Hepatocyte (in vitro differentiated cells): ENCODE measurements around the gene RBM47. TPM values are rescaled to one million over a fixed set of nuclear protein-coding genes. Genes with fewer than 3 reads are reported as not detected.

ENCODE experiments used
- DNase-seq: peaks from one replicate; pipeline ENCODE4 v3.0.0-alpha.2; 2016; ENCODE audit warnings: low spot score
- H2AFZ ChIP-seq: fragments of 200-600 bp; sonication (generic); 2 replicates; pipeline ENCODE4 v1.6.0; 2016; ENCODE audit warnings: antibody characterized with exemption, mild to moderate bottlenecking
- H3K27ac ChIP-seq: fragments of 200-600 bp; sonication (generic); 2 replicates; pipeline ENCODE4 v1.5.1; 2016; ENCODE audit warnings: mild to moderate bottlenecking
- H3K27me3 ChIP-seq: fragments of 200-600 bp; sonication (generic); 2 replicates; pipeline ENCODE4 v1.6.1; 2016
- H3K36me3 ChIP-seq: fragments of 200-600 bp; sonication (generic); replicated peaks from 2 replicates; pipeline ENCODE4 v1.5.1; 2016; ENCODE audit warnings: low read depth; ENCODE audit not compliant: insufficient read depth
- H3K4me1 ChIP-seq: fragments of 200-600 bp; sonication (generic); 2 replicates; pipeline ENCODE4 v1.5.1; 2016; ENCODE audit warnings: mild to moderate bottlenecking, moderate library complexity; ENCODE audit not compliant: insufficient read depth
- H3K4me2 ChIP-seq: fragments of 200-600 bp; sonication (generic); 2 replicates; pipeline ENCODE4 v1.6.0; 2016
- H3K4me3 ChIP-seq: fragments of 200-600 bp; sonication (generic); 2 replicates; pipeline ENCODE4 v1.5.1; 2016; ENCODE audit warnings: mild to moderate bottlenecking
- H3K79me2 ChIP-seq: fragments of 200-600 bp; sonication (generic); 2 replicates; pipeline ENCODE4 v1.6.0; 2017; ENCODE audit warnings: mild to moderate bottlenecking
- H3K9me2 ChIP-seq: fragments of 200-600 bp; sonication (generic); replicated peaks from 2 replicates; pipeline ENCODE4 v1.6.0; 2017; ENCODE audit warnings: mild to moderate bottlenecking; ENCODE audit not compliant: insufficient read depth
- H3K9me3 ChIP-seq: fragments of 200-600 bp; sonication (generic); 2 replicates; pipeline ENCODE4 v1.5.1; 2016; ENCODE audit warnings: low read depth, mild to moderate bottlenecking
- H4K20me1 ChIP-seq: fragments of 200-600 bp; sonication (generic); 2 replicates; pipeline ENCODE4 v1.6.0; 2016; ENCODE audit warnings: mild to moderate bottlenecking; ENCODE audit not compliant: insufficient read depth, poor library complexity, severe bottlenecking
- CTCF ChIP-seq: fragments of 200-600 bp; sonication (generic); IDR thresholded peaks from 2 replicates; pipeline ENCODE4 v1.5.1; 2016; ENCODE audit warnings: antibody characterized with exemption, mild to moderate bottlenecking; ENCODE audit not compliant: poor library complexity
- EZH2 ChIP-seq: fragments of 200-600 bp; sonication (generic); IDR thresholded peaks from 2 replicates; pipeline ENCODE4 v1.6.1; 2016; ENCODE audit warnings: antibody characterized with exemption, mild to moderate bottlenecking, borderline replicate concordance
- EZH2phosphoT487 ChIP-seq: fragments of 200-600 bp; sonication (generic); IDR thresholded peaks from one replicate; pipeline ENCODE4 v1.6.1; 2018; ENCODE audit warnings: antibody characterized with exemption, mild to moderate bottlenecking, low read depth, moderate library complexity; ENCODE audit not compliant: unreplicated experiment, severe bottlenecking
- WGBS: methylation state at CpG from one replicate; pipeline ENCODE4 v1.1.6; 2016; ENCODE audit warnings: low lambda C conversion rate; ENCODE audit errors: missing lambda C conversion rate; 5-methylcytosine and 5-hydroxymethylcytosine counted together
- polyA plus RNA-seq: library from polyadenylated mRNA; unstranded; fragments of >200 nt; fragmentation: Nextera tagmentation; extraction: Ambion mirVana; gene quantifications from 2 replicates; pipeline ENCODE4 v1.2.1, GENCODE V29; 2016
- total RNA-seq: library from RNA; depleted of rRNA; stranded (reverse); fragments of >200 nt; gene quantifications from 2 replicates; pipeline ENCODE4 v1.2.3, GENCODE V29; 2014

RBM47 gene
- total and polyA plus RNA-seq, 2 experiments from 2014 or later, result 49.8 to 137 TPM

- Histone ChIP-seq H3K9me2 (no peaks in the 10 kb centered on the region), H3K36me3 (no peaks in the 10 kb centered on the region), H3K4me3 (no peak overlapping the region), H3K27ac (no peak overlapping the region), H2AFZ (no peak overlapping the region), H4K20me1 (no peaks in the 10 kb centered on the region), H3K4me1 (no peaks in the 10 kb centered on the region), H3K27me3 (no peaks in the 10 kb centered on the region), H3K4me2 (no peak overlapping the region), H3K9me3 (no peaks in the 10 kb centered on the region), H3K79me2 (peaks cover 36% of the 10 kb centered on the region)
- no peak for DNase-seq
- TF ChIP-seq CTCF (no peak), EZH2 (no peak), EZH2phosphoT487 (no peak)
- WGBS, result 84% methylated on average over 14 of the region's 14 CpGs
These were observed 35.1 kb downstream of the RBM47 start for GRCh38 chr4:40594261-40595178.

- 81% methylated on average over 3 of the region's 3 CpGs for WGBS
- TF ChIP-seq CTCF (no peak), EZH2phosphoT487 (no peak), EZH2 (no peak)
- Histone ChIP-seq H3K4me3 (no peak overlapping the region), H3K27me3 (no peaks in the 10 kb centered on the region), H3K4me2 (no peak overlapping the region), H2AFZ (no peak overlapping the region), H3K36me3 (no peaks in the 10 kb centered on the region), H3K9me2 (no peaks in the 10 kb centered on the region), H3K4me1 (peaks cover 13% of the 10 kb centered on the region), H3K79me2 (peaks cover 13% of the 10 kb centered on the region), H4K20me1 (no peaks in the 10 kb centered on the region), H3K27ac (no peak overlapping the region), H3K9me3 (no peaks in the 10 kb centered on the region)
- no peak for DNase-seq
These were observed 37.6 kb downstream of the RBM47 start for GRCh38 chr4:40592034-40592433.

- peak overlapping the region; percentile 55 for H3K4me2 ChIP-seq
- H3K27ac ChIP-seq, result peak overlapping the region; percentile 63
These were observed 41.8 kb downstream of the RBM47 start for GRCh38 chr4:40587826-40588225.

More at GRCh38 chr4:40587826-40588225, 41.8 kb downstream of the RBM47 start:
- DNase-seq, result peak; percentile 52
- H3K9me2 ChIP-seq, result no peaks in the 10 kb centered on the region
- peaks cover 16% of the 10 kb centered on the region for H3K79me2 ChIP-seq
- H3K4me1 ChIP-seq, result peaks cover 26% of the 10 kb centered on the region
- TF ChIP-seq CTCF, result no peak
- no peak for TF ChIP-seq EZH2phosphoT487
- no peak for TF ChIP-seq EZH2
- H4K20me1 ChIP-seq, result no peaks in the 10 kb centered on the region
- H3K27me3 ChIP-seq, result no peaks in the 10 kb centered on the region
- H3K9me3 ChIP-seq, result no peaks in the 10 kb centered on the region
- 51% methylated on average over 3 of the region's 3 CpGs for WGBS
- H3K36me3 ChIP-seq, result no peaks in the 10 kb centered on the region
- no peak overlapping the region for H3K4me3 ChIP-seq
- no peak overlapping the region for H2AFZ ChIP-seq
